Heart left ventricle (tissue), 13 donors: ENCODE data around the gene SMTNL2.

Experiments used
- POLR2A ChIP-seq, 2 donors: fragments of 450-650 bp; IDR thresholded peaks; one replicate each; pipeline ENCODE4 v1.6.1; 2017; ENCODE audit warnings: antibody characterized with exemption in 2 of 2, mild to moderate bottlenecking in 2 of 2, moderate library complexity in 2 of 2
- TF ChIP-seq, protein P1 (sequence below), 12 donors: fragments of 200-600 bp; sonication (generic) in 4 of 12; IDR thresholded peaks; one replicate each; pipeline versions ENCODE4 v1.5.0 to v1.8.0; 2018 to 2022; ENCODE audit warnings: antibody characterized with exemption in 12 of 12, mild to moderate bottlenecking in 5 of 12
- donor health status: ischemic (EF 13 %, LVEDD 7.1; RV severe dilation, severe dysfunction).
- donor health status: DM: no; HTN: yes; CAD: no.
- donor health status: DM: no; HTN: no; CAD: no.
- donor health status: ischemic (EF 25% LVEDD 6.9; RV normal size, moderate dysfunction).
- donor health status: ischemic (EF 25% LVEDD 5.7; RV mildly dilated, moderate dysfunction).
- donor health status: ischemic (EF 35%, LVEDD 5.7; RV mildly dilated, moderate dysfunction).
- donor health status: nonischemic (EF 11% LVEDD 7.7; RV severe dilation, severe dysfunction).
- donor health status: DM: yes; HTN: yes; CAD: no.
- donor health status: PGD.
- donor health status: ischemic (EF 29% LVEDD 5.4; RV normal size, mild dysfunction).
- donor health status: nonischemic (EF 23%, LVEDD 6.1; RV moderate dilation, normal function).

DNA sequence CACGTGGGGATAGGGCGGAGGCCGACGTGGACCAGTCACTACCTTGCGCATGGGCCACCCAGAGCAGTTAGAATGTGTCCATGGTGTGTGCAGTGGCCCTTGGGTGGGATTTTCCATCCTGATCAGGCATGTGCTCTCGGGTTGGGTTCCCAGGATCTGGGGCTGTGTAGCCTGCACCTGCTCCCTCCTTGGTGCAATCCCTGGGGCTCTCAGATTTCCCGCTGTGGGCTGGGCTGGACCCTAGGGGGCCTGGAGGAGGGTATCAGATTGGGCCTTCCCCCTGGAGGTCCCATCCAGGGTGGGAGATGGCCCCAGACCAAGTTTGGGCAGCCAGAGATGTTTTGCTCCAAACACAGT lies 1.3 kb downstream of the SMTNL2 start:
- no peak for TF ChIP-seq POLR2A (IDR thresholded peaks at IDR 0.05)
- TF ChIP-seq, protein P1, sequence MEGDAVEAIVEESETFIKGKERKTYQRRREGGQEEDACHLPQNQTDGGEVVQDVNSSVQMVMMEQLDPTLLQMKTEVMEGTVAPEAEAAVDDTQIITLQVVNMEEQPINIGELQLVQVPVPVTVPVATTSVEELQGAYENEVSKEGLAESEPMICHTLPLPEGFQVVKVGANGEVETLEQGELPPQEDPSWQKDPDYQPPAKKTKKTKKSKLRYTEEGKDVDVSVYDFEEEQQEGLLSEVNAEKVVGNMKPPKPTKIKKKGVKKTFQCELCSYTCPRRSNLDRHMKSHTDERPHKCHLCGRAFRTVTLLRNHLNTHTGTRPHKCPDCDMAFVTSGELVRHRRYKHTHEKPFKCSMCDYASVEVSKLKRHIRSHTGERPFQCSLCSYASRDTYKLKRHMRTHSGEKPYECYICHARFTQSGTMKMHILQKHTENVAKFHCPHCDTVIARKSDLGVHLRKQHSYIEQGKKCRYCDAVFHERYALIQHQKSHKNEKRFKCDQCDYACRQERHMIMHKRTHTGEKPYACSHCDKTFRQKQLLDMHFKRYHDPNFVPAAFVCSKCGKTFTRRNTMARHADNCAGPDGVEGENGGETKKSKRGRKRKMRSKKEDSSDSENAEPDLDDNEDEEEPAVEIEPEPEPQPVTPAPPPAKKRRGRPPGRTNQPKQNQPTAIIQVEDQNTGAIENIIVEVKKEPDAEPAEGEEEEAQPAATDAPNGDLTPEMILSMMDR (IDR thresholded peaks at IDR 0.05): no peak
